Mucosa of stomach (tissue), 1 donor: ENCODE data around the gene PHTF1.

Experiments
- H3K27me3 ChIP-seq: one replicate; pipeline ENCODE4 v1.7.0; 2013; ENCODE audit warnings: mild to moderate bottlenecking, low read length; ENCODE audit not compliant: control insufficient read depth, insufficient read depth
- H3K36me3 ChIP-seq: one replicate; pipeline ENCODE4 v1.7.0; 2013; ENCODE audit warnings: low read length; ENCODE audit not compliant: control insufficient read depth, insufficient read depth
- H3K4me1 ChIP-seq: one replicate; pipeline ENCODE4 v1.7.0; 2013; ENCODE audit warnings: mild to moderate bottlenecking, low read length; ENCODE audit not compliant: control insufficient read depth, insufficient read depth
- H3K4me3 ChIP-seq: one replicate; pipeline ENCODE4 v1.7.0; 2013; ENCODE audit warnings: low read length
- H3K9ac ChIP-seq: one replicate; pipeline ENCODE4 v1.7.0; 2013; ENCODE audit warnings: mild to moderate bottlenecking, low read length, moderate library complexity
- H3K9me3 ChIP-seq: one replicate; pipeline ENCODE4 v1.7.0; 2013; ENCODE audit warnings: mild to moderate bottlenecking, low read length, moderate library complexity; ENCODE audit not compliant: control insufficient read depth
- donor health status: Pancreatic carcinoma.

Gene PHTF1

GRCh38 chr1:113654883-113655282, 104.4 kb downstream of the PHTF1 start:
- H3K27me3 ChIP-seq, result no peaks in the 10 kb centered on the region
- no peak overlapping the region for H3K9ac ChIP-seq
- H3K4me1 ChIP-seq, result no peaks in the 10 kb centered on the region
- no peaks in the 10 kb centered on the region for H3K9me3 ChIP-seq
- no peak overlapping the region for H3K4me3 ChIP-seq
- H3K36me3 ChIP-seq, result no peaks in the 10 kb centered on the region

GRCh38 chr1:113653741-113654140, 105.5 kb downstream of the PHTF1 start:
- Histone ChIP-seq H3K27me3 (no peaks in the 10 kb centered on the region), H3K9me3 (no peaks in the 10 kb centered on the region), H3K4me1 (no peaks in the 10 kb centered on the region), H3K36me3 (no peaks in the 10 kb centered on the region), H3K4me3 (no peak overlapping the region), H3K9ac (no peak overlapping the region)

GRCh38 chr1:113652771-113653170, 106.5 kb downstream of the PHTF1 start:
- H3K4me1 ChIP-seq, result no peaks in the 10 kb centered on the region
- no peaks in the 10 kb centered on the region for H3K27me3 ChIP-seq
- H3K9me3 ChIP-seq, result no peaks in the 10 kb centered on the region
- H3K36me3 ChIP-seq, result no peaks in the 10 kb centered on the region
- no peak overlapping the region for H3K9ac ChIP-seq
- no peak overlapping the region for H3K4me3 ChIP-seq

GRCh38 chr1:113648478-113648877, 110.8 kb downstream of the PHTF1 start:
- H3K9me3 ChIP-seq, result no peaks in the 10 kb centered on the region
- H3K4me3 ChIP-seq, result no peak overlapping the region
- H3K27me3 ChIP-seq, result no peaks in the 10 kb centered on the region
- H3K36me3 ChIP-seq, result no peaks in the 10 kb centered on the region
- no peaks in the 10 kb centered on the region for H3K4me1 ChIP-seq
- no peak overlapping the region for H3K9ac ChIP-seq

- Histone ChIP-seq H3K4me3 (no peak overlapping the region), H3K9ac (no peak overlapping the region), H3K36me3 (no peaks in the 10 kb centered on the region), H3K27me3 (no peaks in the 10 kb centered on the region), H3K9me3 (no peaks in the 10 kb centered on the region), H3K4me1 (no peaks in the 10 kb centered on the region)
Observed at GRCh38 chr1:113647164-113647563, 112.1 kb downstream of the PHTF1 start.
